GM12872 (cell line): ENCODE results near the gene HEY2.

ENCODE experiments used
- TF ChIP-seq, protein P1 (sequence below): IDR thresholded peaks from 3 replicates; pipeline ENCODE4 v1.5.1; 2011; ENCODE audit warnings: low read depth, mild to moderate bottlenecking, low read length, moderate library complexity; ENCODE audit not compliant: insufficient read depth

HEY2 gene

DNA sequence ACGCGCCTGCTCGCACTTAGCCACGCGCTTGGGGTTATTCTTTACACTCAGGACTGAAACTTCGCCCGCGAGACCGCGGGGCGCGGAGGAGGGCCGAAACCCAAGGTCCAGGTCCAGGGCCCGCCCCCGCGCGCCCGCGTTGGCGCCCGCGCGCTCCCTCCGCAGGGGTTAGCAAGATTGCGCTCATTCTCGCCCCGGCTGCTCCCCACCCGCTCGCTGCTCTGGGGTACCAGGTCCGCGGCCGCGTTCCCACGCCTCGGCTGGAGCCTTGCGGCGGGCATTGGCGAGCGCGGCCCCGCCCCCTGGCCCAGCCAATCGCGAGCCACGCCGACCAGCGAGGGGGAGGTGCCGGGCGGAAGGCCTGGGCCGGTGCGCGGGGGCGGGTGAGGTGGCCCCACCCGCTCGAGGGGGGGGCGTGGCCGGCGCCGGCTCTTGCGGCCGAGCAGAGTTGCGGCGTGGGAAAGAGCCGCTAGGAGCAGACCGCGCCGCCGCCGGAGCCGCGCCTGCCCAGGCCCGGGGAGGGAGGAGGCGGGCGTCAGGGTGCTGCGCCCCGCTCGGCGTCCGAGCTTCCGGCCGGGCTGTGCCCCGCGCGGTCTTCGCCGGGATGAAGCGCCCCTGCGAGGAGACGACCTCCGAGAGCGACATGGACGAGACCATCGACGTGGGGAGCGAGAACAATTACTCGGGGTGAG is at the start of gene HEY2:
Gene HEY2 (plus strand): TSS at position 460 of the 692 bp plus-strand sequence. CDS start 145 bp downstream, at position 605.
- TF ChIP-seq, protein P1, sequence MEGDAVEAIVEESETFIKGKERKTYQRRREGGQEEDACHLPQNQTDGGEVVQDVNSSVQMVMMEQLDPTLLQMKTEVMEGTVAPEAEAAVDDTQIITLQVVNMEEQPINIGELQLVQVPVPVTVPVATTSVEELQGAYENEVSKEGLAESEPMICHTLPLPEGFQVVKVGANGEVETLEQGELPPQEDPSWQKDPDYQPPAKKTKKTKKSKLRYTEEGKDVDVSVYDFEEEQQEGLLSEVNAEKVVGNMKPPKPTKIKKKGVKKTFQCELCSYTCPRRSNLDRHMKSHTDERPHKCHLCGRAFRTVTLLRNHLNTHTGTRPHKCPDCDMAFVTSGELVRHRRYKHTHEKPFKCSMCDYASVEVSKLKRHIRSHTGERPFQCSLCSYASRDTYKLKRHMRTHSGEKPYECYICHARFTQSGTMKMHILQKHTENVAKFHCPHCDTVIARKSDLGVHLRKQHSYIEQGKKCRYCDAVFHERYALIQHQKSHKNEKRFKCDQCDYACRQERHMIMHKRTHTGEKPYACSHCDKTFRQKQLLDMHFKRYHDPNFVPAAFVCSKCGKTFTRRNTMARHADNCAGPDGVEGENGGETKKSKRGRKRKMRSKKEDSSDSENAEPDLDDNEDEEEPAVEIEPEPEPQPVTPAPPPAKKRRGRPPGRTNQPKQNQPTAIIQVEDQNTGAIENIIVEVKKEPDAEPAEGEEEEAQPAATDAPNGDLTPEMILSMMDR = no peak

DNA sequence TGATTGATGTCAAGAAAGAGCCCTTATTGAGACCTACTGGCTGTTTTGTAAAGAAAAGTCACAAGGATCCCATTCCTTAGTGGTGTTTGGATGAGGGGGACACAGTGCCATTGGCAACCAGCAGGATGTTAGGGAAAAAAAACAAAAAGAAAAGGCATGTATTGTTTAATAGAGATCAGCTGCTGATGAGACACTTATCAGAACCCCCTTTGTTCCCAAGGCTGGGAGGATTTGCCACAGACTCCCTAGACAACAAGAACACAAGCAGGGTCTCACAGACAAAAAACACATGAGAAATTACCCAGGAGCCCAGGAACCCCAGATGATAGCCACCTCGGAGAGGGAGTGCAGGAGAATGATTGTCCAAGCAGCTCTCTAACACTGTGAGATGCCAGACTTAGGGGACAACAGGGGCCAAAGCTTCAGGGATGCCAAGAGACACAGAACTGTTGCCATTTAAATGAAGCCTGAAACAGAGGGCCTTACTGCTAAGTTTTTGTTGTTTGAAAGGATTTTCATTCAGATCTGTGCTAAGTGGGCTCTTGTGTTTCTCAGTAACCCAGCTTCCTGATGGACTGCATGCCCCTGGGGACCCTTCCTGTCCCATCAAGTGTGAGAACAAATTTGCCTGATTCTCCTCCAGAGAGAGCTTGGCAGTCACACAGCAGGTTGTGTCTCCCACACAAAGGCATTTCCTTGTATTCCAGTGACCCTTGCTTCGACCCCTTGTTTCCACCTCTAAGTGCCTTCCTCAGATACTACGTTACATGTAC is 48.7 kb upstream of the HEY2 start:
- TF ChIP-seq, protein P1 = no peak

DNA sequence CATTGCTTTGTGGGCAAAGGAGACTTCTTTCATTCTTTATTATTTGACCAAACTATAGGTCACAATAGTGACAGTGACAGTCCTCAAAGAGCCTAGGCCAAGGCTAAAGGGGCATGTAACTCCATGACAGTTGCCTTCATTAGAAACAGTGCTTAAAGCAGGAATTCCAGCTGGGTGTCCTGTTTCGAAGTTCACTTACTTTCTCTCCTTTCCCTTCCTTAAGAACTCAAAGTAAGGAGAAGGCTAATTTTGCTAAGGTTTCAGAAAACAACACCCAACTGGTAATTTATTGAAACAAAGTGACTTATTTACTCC is 48.1 kb upstream of the HEY2 start:
- TF ChIP-seq, protein P1 = no peak

DNA sequence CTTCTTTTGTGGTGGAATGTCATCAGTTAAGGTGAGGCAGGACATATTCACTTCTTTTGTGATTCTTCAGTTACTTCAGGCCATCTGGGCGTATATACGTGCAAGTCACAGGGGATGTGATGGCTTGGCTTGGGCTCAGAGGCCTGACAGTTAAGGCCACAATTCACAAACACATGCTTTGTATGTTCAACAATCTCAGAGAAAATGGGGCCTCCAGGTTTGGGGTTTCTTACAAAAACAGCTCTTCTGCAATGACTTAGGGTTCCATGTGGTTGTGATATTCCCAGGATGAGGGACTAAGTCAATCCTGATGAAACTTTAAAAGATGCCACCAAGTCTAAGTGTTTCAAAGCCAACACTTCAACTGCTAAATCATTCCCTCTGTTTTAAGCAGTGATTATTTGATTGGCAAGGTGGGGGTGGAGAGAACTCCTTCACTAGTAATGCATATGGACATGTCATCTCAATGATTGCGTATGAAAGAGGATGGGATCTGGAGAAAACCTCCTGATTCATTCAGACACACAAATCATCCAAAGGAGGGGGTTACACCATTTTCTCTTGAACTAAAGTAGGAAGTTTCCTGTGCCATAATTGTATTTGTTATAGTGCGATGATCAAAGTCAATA is 41.7 kb upstream of the HEY2 start:
- TF ChIP-seq, protein P1 = no peak

DNA sequence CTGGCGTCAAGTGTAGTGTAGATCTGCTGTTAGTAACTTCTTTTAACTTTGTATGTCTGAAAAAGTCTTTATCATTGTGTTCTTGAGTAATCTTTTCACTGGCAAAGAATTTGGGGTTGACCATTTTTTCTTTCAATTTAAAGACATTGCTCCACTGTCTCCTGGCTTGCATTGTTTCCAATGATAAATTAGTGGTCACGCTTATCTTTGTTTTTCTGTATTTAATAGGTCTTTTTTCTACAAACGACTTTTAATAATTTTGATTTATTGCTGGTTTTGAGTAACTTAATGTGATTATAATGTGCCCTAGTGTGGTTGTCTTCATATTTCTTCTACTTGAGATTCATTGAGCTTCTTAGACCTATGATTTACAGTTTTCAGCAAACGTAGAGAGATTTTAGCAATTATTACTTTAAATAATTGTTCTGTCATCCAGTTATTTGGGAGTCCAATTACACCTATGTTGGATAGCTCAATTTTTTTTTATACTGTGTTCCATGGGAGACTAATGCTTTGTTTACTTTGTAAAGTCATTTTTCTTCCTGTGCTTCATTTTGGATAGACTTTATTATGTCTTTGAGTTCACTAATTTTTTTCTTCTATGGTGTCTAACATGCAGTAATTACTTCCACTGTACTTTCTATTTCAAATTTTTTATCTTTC is 38.3 kb upstream of the HEY2 start:
- TF ChIP-seq, protein P1 = no peak

DNA sequence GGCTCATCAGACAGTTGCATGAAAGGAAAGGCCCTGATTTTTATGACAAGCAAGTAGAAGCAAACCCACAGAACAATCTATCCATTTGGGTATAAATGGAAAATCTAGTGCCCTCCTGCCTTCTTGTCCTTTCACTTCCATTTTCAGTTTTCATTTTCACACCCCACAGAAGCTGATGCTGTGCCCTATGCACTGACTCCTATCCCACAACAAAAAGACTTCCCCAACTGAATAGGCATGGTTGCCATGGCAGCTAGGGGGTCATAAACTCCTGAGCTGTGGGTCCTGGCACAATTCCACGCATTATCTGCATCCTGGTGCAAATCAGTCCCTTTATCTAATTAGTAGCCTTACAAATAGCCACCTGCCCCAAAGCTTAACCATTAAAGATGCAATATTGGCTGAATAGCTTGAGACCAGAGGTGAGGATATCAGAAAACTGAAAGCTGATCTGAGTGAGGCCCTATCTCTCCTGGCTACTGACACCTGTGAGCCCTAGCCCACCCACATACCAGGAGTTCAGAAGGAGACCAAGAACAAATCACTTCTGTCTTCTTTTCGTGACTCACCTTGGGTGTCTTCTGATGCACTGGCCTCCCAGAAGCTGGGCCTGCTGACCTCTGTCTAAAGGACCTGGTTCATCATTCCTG is 34.9 kb upstream of the HEY2 start:
- TF ChIP-seq, protein P1 = no peak

DNA sequence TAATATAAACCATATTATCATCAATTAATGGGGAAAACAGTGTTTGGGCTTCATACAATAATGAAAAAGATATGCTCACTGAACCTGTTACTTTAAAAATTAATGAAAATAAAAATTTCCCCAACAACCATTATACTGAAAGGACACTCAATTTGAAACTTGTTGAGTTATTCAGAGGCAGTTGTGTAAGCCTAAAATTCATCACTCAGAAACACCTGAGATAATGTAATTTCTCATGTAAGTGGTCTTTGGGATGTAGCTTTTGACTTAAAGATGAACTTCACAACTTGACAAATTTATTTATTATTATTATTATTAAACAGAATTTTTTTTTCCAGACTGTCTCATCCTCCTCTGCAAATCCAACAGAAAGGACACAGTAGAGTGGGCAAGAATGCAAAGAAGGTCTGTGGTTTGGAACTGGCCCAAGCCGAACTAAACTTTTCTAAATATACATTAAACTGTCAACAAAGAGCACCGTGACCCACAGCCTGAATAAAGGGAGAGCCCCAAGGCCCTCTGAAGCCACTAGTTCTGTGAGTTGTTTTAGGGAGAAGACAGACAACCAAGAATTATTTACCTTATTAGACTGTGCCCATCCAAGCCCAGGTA is 32.2 kb upstream of the HEY2 start:
- TF ChIP-seq, protein P1 = no peak
